Central memory CD8-positive, alpha-beta T cell (primary cell): Measurements from ENCODE around the gene ARHGEF10L.
"Not testable (repeated sequence)": the region's sequence is repeated elsewhere in the genome, so short reads cannot be mapped to it uniquely, and the experiment has no call there.

ENCODE experiments used
- ATAC-seq: fragments of 150-1000 bp; cut with Tn5 transposase; replicated peaks from 2 replicates; pipeline ENCODE4 v1.10.0; 2022; ENCODE audit warnings: mild to moderate bottlenecking, moderate FRiP score, moderate number of reproducible peaks; ENCODE audit not compliant: poor library complexity, severe bottlenecking; ENCODE audit errors: extremely low read depth
- DNase-seq, 2 donors: peaks; one replicate each; pipeline ENCODE4 v3.0.0; 2021; ENCODE audit warnings: low spot score in 2 of 2
- H3K27ac Mint-ChIP-seq: one replicate; pipeline ENCODE4 v1.8.0; 2022; ENCODE audit warnings: low read depth, mild to moderate bottlenecking, moderate library complexity, mixed read lengths
- H3K27me3 Mint-ChIP-seq: one replicate; pipeline ENCODE4 v1.8.0; 2022; ENCODE audit warnings: mixed read lengths
- H3K36me3 Mint-ChIP-seq: one replicate; pipeline ENCODE4 v1.8.0; 2022; ENCODE audit warnings: mild to moderate bottlenecking, moderate library complexity, mixed read lengths; ENCODE audit not compliant: insufficient read depth
- H3K4me1 Mint-ChIP-seq: one replicate; pipeline ENCODE4 v1.8.0; 2022; ENCODE audit warnings: mixed read lengths
- H3K4me3 Mint-ChIP-seq: one replicate; pipeline ENCODE4 v1.8.0; 2022; ENCODE audit warnings: mild to moderate bottlenecking, moderate library complexity, mixed read lengths
- H3K9me3 Mint-ChIP-seq: one replicate; pipeline ENCODE4 v1.8.0; 2022; ENCODE audit warnings: mixed read lengths

Gene ARHGEF10L

GRCh38 chr1:17627239-17628052 lies 87.9 kb downstream of the ARHGEF10L start:
- no peaks in the 10 kb centered on the region for H3K36me3 Mint-ChIP-seq
- H3K4me1 Mint-ChIP-seq = no peaks in the 10 kb centered on the region
- no peak overlapping the region for H3K4me3 Mint-ChIP-seq
- H3K27me3 Mint-ChIP-seq = peaks cover 6% of the 10 kb centered on the region
- no peaks in the 10 kb centered on the region for H3K9me3 Mint-ChIP-seq
- ATAC-seq (no peak), DNase-seq (no peak)
- no peak overlapping the region for H3K27ac Mint-ChIP-seq

GRCh38 chr1:17629046-17629445 lies 89.5 kb downstream of the ARHGEF10L start:
- not testable (repeated sequence) for DNase-seq, H3K36me3 Mint-ChIP-seq, H3K4me3 Mint-ChIP-seq, ATAC-seq, H3K27ac Mint-ChIP-seq, H3K4me1 Mint-ChIP-seq, H3K27me3 Mint-ChIP-seq, H3K9me3 Mint-ChIP-seq

- H3K36me3 Mint-ChIP-seq = no peaks in the 10 kb centered on the region
- ATAC-seq = no peak
- no peaks in the 10 kb centered on the region for H3K9me3 Mint-ChIP-seq
- no peaks in the 10 kb centered on the region for H3K4me1 Mint-ChIP-seq
- H3K27me3 Mint-ChIP-seq = peaks cover 6% of the 10 kb centered on the region
- no peak overlapping the region for H3K27ac Mint-ChIP-seq
- no peak for DNase-seq
- H3K4me3 Mint-ChIP-seq = no peak overlapping the region
Measured at GRCh38 chr1:17629460-17629859, 90.0 kb downstream of the ARHGEF10L start.

DNA sequence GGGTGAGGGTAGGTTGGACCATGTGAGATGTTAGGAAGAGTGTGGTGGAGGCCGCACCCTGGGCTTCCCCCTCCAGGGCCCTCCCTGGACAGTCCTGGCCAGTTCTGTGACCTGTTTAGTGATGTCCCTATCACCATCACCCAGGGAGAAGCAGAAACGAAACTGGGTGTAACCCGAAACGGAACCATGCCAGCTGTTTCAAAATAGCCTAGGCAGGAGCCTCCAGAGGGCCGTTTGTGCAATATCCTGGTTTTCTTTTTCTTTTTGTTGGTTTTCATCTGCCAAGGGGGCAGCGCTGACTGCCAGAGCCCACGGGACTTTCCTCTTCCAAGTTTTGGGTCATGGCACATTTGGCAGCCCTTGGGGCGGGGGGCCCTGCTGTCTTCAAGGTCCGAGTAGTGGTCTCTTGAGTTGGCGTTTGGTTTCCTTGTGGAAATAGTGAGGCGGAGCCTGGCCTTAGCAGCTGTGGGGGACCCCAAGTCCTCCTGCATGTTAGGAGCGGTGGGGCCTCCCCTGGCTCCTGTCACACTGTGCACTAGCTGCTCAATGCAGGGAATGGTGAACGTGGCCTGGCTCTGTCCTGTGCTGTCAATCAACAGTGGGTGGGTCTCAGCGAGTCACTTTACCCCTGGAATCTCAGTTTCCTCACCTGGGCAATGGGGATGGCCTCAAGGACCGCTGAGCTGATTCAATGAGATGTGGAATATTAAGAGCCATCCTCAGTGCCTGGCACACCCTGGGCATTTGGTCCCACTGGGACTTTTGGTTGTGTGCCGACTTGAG lies 90.7 kb downstream of the ARHGEF10L start:
- peaks cover 6% of the 10 kb centered on the region for H3K27me3 Mint-ChIP-seq
- H3K9me3 Mint-ChIP-seq = no peaks in the 10 kb centered on the region
- H3K4me3 Mint-ChIP-seq = no peak overlapping the region
- ATAC-seq (peak; percentile 32), DNase-seq (no peak)
- H3K27ac Mint-ChIP-seq = peak overlapping the region; percentile 38
- H3K36me3 Mint-ChIP-seq = no peaks in the 10 kb centered on the region
- no peaks in the 10 kb centered on the region for H3K4me1 Mint-ChIP-seq

GRCh38 chr1:17630986-17631385 lies 91.5 kb downstream of the ARHGEF10L start:
- ATAC-seq (no peak), DNase-seq (no peak)
- Mint-ChIP-seq H3K9me3 (no peaks in the 10 kb centered on the region), H3K27ac (peak overlapping the region; percentile 38), H3K27me3 (peaks cover 13% of the 10 kb centered on the region), H3K4me1 (no peaks in the 10 kb centered on the region), H3K4me3 (no peak overlapping the region), H3K36me3 (no peaks in the 10 kb centered on the region)

- no peak for ATAC-seq
- no peak for DNase-seq
- H3K9me3 Mint-ChIP-seq = no peaks in the 10 kb centered on the region
- H3K27ac Mint-ChIP-seq = no peak overlapping the region
- H3K36me3 Mint-ChIP-seq = no peaks in the 10 kb centered on the region
- peaks cover 17% of the 10 kb centered on the region for H3K27me3 Mint-ChIP-seq
- H3K4me3 Mint-ChIP-seq = no peak overlapping the region
- no peaks in the 10 kb centered on the region for H3K4me1 Mint-ChIP-seq
Measured at GRCh38 chr1:17631410-17631809, 91.9 kb downstream of the ARHGEF10L start.

DNA sequence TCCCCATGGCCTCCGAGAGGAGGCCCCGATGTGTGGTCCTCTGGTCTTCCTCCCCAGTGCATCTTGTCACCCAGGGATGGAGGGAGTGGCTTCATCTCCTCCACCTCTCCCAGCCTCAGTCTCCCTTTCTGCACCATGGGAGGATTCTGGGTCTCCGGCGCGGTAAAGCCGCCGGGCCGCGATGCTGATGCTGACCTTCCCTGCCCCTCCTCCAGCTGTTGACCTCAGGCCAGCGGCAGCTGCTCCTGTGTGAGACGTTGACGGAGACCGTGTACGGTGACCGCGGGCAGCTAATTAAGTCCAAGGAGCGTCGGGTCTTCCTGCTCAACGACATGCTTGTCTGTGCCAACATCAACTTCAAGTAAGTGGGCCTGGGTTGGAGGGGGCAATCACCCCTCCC lies 92.6 kb downstream of the ARHGEF10L start:
- H3K36me3 Mint-ChIP-seq = no peaks in the 10 kb centered on the region
- H3K9me3 Mint-ChIP-seq = no peaks in the 10 kb centered on the region
- no peak overlapping the region for H3K4me3 Mint-ChIP-seq
- H3K27ac Mint-ChIP-seq = no peak overlapping the region
- ATAC-seq (no peak), DNase-seq (no peak)
- no peaks in the 10 kb centered on the region for H3K4me1 Mint-ChIP-seq
- H3K27me3 Mint-ChIP-seq = peaks cover 18% of the 10 kb centered on the region

- peaks cover 18% of the 10 kb centered on the region for H3K27me3 Mint-ChIP-seq
- H3K4me3 Mint-ChIP-seq = no peak overlapping the region
- no peak for DNase-seq
- H3K36me3 Mint-ChIP-seq = no peaks in the 10 kb centered on the region
- ATAC-seq = no peak
- H3K4me1 Mint-ChIP-seq = no peaks in the 10 kb centered on the region
- H3K27ac Mint-ChIP-seq = no peak overlapping the region
- H3K9me3 Mint-ChIP-seq = no peaks in the 10 kb centered on the region
Measured at GRCh38 chr1:17632541-17633184, 93.2 kb downstream of the ARHGEF10L start.

DNA sequence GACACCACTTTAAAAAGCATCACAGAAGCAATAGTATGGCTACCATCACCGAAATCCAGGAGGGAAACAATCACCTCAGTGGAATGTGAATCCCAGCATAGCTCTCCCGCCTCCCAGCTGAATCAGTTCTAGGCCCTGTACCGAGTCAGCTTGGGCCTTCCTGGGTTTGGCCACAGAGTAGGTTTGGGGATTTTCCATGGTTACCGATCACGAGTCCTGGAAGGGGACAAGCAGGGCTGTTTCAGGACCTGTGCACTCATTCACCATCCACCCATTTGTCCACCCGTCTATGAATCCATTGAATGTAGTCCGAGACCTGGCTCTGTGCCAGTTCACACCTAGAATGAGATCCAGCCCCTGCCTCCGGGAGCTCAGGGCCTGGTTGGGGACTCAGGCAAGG lies 94.2 kb downstream of the ARHGEF10L start:
- DNase-seq (no peak), ATAC-seq (no peak)
- H3K27ac Mint-ChIP-seq = no peak overlapping the region
- no peaks in the 10 kb centered on the region for H3K4me1 Mint-ChIP-seq
- no peak overlapping the region for H3K4me3 Mint-ChIP-seq
- H3K36me3 Mint-ChIP-seq = no peaks in the 10 kb centered on the region
- H3K9me3 Mint-ChIP-seq = no peaks in the 10 kb centered on the region
- peaks cover 26% of the 10 kb centered on the region for H3K27me3 Mint-ChIP-seq

DNA sequence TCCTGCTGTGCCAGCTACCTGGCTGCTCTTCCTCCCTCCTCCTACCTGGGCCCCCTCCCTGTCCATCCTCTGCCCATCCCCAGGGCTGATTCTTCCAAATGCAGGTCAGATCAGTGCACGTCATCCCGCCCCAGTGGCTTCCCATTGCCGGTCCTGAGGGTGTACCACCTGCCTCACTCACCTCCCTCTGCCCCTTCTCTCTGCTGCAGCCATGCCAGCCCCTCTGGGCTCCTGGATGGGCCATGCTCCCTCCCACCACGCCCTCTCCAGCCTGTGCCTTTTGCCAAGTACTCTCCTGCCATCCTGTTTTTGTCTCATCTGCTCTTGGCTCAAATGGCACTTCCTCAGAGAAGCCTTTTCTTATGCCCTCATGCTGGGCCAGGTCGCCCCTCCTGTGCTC lies 95.8 kb downstream of the ARHGEF10L start:
- Mint-ChIP-seq H3K36me3 (no peaks in the 10 kb centered on the region), H3K4me1 (no peaks in the 10 kb centered on the region), H3K27ac (no peak overlapping the region), H3K9me3 (no peaks in the 10 kb centered on the region), H3K27me3 (peaks cover 40% of the 10 kb centered on the region), H3K4me3 (no peak overlapping the region)
- ATAC-seq = no peak
- DNase-seq = no peak

- H3K4me3 Mint-ChIP-seq = no peak overlapping the region
- H3K36me3 Mint-ChIP-seq = no peaks in the 10 kb centered on the region
- H3K4me1 Mint-ChIP-seq = no peaks in the 10 kb centered on the region
- no peak overlapping the region for H3K27ac Mint-ChIP-seq
- no peaks in the 10 kb centered on the region for H3K9me3 Mint-ChIP-seq
- peaks cover 42% of the 10 kb centered on the region for H3K27me3 Mint-ChIP-seq
- DNase-seq (no peak), ATAC-seq (peak; percentile 19)
Measured at GRCh38 chr1:17635811-17636210, 96.3 kb downstream of the ARHGEF10L start.

DNA sequence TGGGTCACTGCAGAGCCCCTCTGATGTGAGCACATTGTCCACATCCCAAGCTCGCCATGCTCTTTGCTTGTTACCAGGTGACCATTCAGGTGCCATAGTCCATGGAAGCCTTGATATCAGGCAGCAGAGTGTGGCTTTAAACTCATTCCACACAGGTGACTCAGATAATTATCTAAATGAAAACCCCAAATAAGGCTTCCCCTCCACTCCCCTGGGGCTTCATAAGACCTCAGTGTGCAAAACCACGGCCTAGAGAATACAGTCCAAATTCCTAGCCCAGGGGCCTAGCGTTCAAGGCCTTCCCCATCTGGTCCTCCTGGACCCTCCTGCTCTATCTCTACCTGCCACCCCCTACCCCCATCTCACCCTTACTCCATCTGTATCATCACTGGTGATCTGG lies 97.1 kb downstream of the ARHGEF10L start:
- DNase-seq (no peak), ATAC-seq (no peak)
- peaks cover 43% of the 10 kb centered on the region for H3K27me3 Mint-ChIP-seq
- no peak overlapping the region for H3K27ac Mint-ChIP-seq
- no peak overlapping the region for H3K4me3 Mint-ChIP-seq
- H3K36me3 Mint-ChIP-seq = no peaks in the 10 kb centered on the region
- no peaks in the 10 kb centered on the region for H3K4me1 Mint-ChIP-seq
- H3K9me3 Mint-ChIP-seq = no peaks in the 10 kb centered on the region
